PC-3 (cell line): ENCODE data around the gene STXBP4.

Source experiments
- CTCF ChIP-seq: fragments of 300-600 bp; sonication (generic); conservative IDR thresholded peaks from 2 replicates; pipeline ENCODE4 v1.5.1; 2017; ENCODE audit warnings: antibody characterized with exemption, low read depth, mild to moderate bottlenecking, low read length
- EZH2 ChIP-seq: fragments of 300-600 bp; sonication (generic); IDR thresholded peaks from one replicate; pipeline ENCODE4 v1.6.1; 2017; ENCODE audit warnings: antibody characterized with exemption, mild to moderate bottlenecking, low read length; ENCODE audit not compliant: unreplicated experiment
- EZH2phosphoT487 ChIP-seq: fragments of 300-600 bp; sonication (generic); IDR thresholded peaks from 2 replicates; pipeline ENCODE4 v1.6.1; 2018; ENCODE audit warnings: mild to moderate bottlenecking, antibody characterized with exemption, low read length, borderline replicate concordance

- no peak for TF ChIP-seq CTCF
- TF ChIP-seq EZH2phosphoT487, result no peak
- TF ChIP-seq EZH2, result no peak
Measured at GRCh38 chr17:55124730-55125360, 156.3 kb downstream of the STXBP4 start.
